GDM1 (cell line): ENCODE results near the gene SECISBP2.

ENCODE experiments used
- DNase-seq: peaks from one replicate; lab custom pipeline; 2025; lab: John Stamatoyannopoulos, UW

The SECISBP2 gene

GRCh38 chr9:89408628-89409101, 90.4 kb downstream of the SECISBP2 start:
- peak; percentile 83 for DNase-seq
